Measurements from ENCODE around the gene MIPOL1. TPM values are rescaled to one million over a fixed set of nuclear protein-coding genes. Genes with fewer than 3 reads are reported as not detected.

The MIPOL1 gene
- total RNA-seq, 1 experiment from 2014 or later = 15.4 TPM

DNA sequence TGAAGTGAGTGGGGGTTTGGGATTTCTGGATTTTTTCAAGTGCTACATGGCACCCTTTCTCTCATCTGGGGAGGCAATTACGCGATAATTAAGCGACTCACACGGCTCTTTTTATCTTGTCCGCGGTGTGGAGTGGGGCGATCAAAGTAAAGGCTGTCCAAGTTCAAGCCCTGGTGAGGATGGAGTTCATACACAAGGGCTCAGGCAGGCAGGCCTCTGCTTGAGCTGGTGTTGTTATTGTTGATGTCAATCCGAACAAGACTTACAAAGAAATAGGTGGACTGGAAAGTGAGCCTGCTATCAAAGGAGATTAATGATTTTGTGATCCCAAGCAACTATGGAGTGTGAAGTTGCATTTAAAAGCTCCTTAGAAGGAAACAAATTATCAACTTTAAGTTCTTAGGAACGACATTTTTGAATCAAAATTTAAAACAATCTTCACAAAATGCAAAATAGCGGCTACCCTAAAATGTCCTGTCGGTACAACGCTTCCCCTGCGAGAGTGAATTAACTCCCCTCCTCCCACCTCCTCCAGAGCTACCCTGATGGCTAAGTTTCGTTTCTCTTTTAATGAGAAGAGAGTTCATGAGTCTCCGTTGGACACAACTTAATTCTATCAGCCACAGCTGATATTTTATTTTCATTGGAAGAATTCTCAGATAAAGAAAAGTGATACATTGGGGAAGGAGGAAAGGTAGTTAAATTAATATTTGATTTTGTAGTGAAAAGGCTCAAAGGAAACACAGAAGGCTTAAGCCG lies 391.4 kb downstream of the MIPOL1 start:
- H3K36me3 ChIP-seq (ENCODE audit: control insufficient read depth in 1 of 2, insufficient read depth in 2 of 2, low read length in 2 of 2) = no peaks in the 10 kb centered on the region
- no peaks in the 10 kb centered on the region for H4K20me1 ChIP-seq (ENCODE audit: insufficient read depth)
- H3K9ac ChIP-seq (ENCODE audit: low read length) = no peak overlapping the region
- H3K4me3 ChIP-seq (replicated peaks in 1 of 2; ENCODE audit: low read depth in 1 of 2, low read length in 2 of 2) = no peak overlapping the region
- peaks cover 0 to 9% of the 10 kb centered on the region in 2 experiments for H3K4me1 ChIP-seq (ENCODE audit: control insufficient read depth in 1 of 2, insufficient read depth in 2 of 2, low read length in 2 of 2)
- ATAC-seq = no peak
- RAD21 ChIA-PET (ENCODE audit: low non-redundant PET in 1 of 2, low total read pairs in 2 of 2, uncharacterized antibody in 2 of 2, unreplicated experiment in 2 of 2) = interaction anchor here in 1 of 2 experiments (0.6 kb wide), 1 partner anchor 285 kb away, joined by 3 read pairs; no protein-coding TSS in a partner anchor
- TF ChIP-seq YY1 (IDR thresholded peaks at IDR 0.05; ENCODE audit: extremely low read depth, insufficient replicate concordance, low read depth, low read length) (no peak), MAX (IDR thresholded peaks at IDR 0.05) (no peak), CBX3 (IDR thresholded peaks at IDR 0.05; ENCODE audit: low read depth) (no peak), EZH2 (IDR thresholded peaks at IDR 0.05) (no peak), EGR1 (IDR thresholded peaks at IDR 0.05; ENCODE audit: low read depth) (no peak), EZH2phosphoT487 (IDR thresholded peaks at IDR 0.05; ENCODE audit: borderline replicate concordance) (no peak), SP1 (IDR thresholded peaks at IDR 0.05; ENCODE audit: low read depth) (no peak), CEBPB (IDR thresholded peaks at IDR 0.05; ENCODE audit: low read depth) (no peak), RAD21 (IDR thresholded peaks at IDR 0.05; ENCODE audit: low read depth) (no peak), POLR2AphosphoS5 (IDR thresholded peaks at IDR 0.05; ENCODE audit: low read depth, low read length) (no peak)
- TF ChIP-seq, protein P1, sequence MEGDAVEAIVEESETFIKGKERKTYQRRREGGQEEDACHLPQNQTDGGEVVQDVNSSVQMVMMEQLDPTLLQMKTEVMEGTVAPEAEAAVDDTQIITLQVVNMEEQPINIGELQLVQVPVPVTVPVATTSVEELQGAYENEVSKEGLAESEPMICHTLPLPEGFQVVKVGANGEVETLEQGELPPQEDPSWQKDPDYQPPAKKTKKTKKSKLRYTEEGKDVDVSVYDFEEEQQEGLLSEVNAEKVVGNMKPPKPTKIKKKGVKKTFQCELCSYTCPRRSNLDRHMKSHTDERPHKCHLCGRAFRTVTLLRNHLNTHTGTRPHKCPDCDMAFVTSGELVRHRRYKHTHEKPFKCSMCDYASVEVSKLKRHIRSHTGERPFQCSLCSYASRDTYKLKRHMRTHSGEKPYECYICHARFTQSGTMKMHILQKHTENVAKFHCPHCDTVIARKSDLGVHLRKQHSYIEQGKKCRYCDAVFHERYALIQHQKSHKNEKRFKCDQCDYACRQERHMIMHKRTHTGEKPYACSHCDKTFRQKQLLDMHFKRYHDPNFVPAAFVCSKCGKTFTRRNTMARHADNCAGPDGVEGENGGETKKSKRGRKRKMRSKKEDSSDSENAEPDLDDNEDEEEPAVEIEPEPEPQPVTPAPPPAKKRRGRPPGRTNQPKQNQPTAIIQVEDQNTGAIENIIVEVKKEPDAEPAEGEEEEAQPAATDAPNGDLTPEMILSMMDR (IDR thresholded peaks at IDR 0.05 in 2 of 3, conservative IDR thresholded peaks at IDR 0.05 in 1 of 3; ENCODE audit: borderline replicate concordance in 1 of 3, insufficient read depth in 1 of 3, low read depth in 2 of 3, low read length in 2 of 3) = no peak
- H3K9me3 ChIP-seq (ENCODE audit: control insufficient read depth in 1 of 2, insufficient read depth in 1 of 2, low read depth in 1 of 2, low read length in 2 of 2) = no peaks in the 10 kb centered on the region
- H3K4me2 ChIP-seq (ENCODE audit: low read length) = peak overlapping the region; percentile 60; the same call in 1 of the 2 replicates
- POLR2A ChIA-PET = no interaction called here
- no peak overlapping the region for H3K27ac ChIP-seq (ENCODE audit: low read depth, low read length)
- no TSS peak for BruUV-seq (replicated peaks)
- CTCF ChIA-PET = no interaction called here
- no peak overlapping the region for H2AFZ ChIP-seq (ENCODE audit: low read depth, low read length, poor library complexity, severe bottlenecking)
- intact Hi-C loops (cut with micrococcal nuclease) = no loop called here
- no peak for DNase-seq (ENCODE audit: low read depth, low spot score)
- H3K9me2 ChIP-seq (ENCODE audit: insufficient read depth) = no peaks in the 10 kb centered on the region
- no peaks in the 10 kb centered on the region for H3K79me2 ChIP-seq (ENCODE audit: insufficient read depth, low read length)
- H3K27me3 ChIP-seq (ENCODE audit: insufficient read depth, low read length) = no peaks in the 10 kb centered on the region

Measured in HCT116 (cell line).